Ramos (cell line): ENCODE results near the gene ADAMTS14.

Source experiments
- in situ Hi-C: fragments of 300-500 bp; cut with MboI; formaldehyde crosslinking; loops from one replicate; pipeline ENCODE4 v1.14.3; 2022; ENCODE audit warnings: low sequenced_read_pairs; ENCODE audit not compliant: unreplicated experiment

Gene ADAMTS14

DNA sequence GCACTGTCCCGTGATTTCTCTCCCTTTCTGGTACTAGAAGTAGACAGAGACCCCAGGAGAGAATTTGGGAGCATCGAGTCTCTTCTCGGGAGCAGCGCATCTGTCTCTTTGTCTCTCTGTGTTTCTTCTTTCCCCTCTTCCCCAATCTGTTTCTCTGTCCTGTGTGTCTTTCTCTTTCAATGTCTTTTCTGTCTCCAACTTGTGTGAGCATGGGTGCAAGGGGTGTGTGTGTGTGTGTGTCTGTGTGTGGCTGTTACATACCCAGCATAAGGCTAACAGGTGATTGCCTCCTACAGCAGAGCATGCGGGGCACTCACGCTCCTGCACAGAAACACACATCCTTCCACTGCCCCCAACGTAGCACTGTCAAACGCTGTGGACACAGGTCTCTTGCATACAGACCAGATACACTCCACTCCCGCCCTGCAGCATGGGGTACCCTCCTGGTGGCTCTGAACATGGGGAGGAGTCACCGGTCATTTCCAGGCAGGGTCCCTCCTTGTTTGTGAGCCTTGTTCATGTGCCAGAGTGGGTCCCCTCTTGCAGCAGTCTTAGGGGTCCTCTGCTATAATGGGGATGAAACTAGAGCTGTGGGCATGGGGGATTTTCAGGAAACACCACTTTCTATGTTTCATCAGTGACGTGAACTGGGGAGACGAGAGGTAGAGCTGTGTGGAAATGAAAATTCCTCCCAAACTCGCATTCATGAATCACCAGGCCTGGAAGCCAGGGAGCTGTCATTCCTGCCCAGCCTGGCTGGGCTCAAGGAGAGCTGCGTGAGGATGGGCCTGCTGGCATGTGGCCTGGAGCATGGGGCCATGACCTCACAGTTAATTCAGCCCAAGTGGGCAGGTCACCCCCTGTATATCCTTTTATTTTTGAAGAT lies 980 bp downstream of the ADAMTS14 start:
- in situ Hi-C loops, result no loop called here

DNA sequence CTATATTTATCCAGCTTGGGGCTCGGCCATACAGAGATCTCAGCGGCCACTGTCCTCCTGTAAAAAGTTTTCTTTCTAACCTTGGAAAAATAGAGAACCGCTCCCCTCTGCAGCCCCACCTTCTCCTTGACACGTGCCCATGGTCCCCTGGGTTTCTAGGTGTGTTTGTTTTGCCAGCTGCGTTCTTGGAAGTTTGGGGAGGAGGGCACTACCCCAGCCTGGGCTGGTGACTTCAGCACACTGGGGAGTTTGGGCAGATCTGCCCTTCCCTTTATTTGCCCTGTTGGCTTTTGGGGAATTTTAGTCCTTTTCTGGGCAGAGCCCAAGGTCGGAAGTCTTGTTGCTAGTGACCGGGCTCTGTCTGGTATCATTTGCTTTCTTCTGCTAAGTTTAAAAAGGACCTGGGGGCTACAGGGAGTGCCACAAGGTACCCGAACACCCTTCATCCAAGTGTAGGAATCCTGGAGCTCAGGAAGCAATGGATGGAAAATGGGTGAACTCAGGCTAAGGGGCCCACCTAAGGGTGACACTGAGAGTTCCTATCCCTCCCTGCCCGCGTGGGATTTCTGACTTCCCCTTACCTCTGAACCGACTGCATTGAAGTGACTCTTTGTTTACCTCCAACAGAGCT lies 1.7 kb downstream of the ADAMTS14 start:
- in situ Hi-C loops, result no loop called here

- in situ Hi-C loops, result no loop called here
Measured at GRCh38 chr10:70674560-70675495, 2.5 kb downstream of the ADAMTS14 start.

DNA sequence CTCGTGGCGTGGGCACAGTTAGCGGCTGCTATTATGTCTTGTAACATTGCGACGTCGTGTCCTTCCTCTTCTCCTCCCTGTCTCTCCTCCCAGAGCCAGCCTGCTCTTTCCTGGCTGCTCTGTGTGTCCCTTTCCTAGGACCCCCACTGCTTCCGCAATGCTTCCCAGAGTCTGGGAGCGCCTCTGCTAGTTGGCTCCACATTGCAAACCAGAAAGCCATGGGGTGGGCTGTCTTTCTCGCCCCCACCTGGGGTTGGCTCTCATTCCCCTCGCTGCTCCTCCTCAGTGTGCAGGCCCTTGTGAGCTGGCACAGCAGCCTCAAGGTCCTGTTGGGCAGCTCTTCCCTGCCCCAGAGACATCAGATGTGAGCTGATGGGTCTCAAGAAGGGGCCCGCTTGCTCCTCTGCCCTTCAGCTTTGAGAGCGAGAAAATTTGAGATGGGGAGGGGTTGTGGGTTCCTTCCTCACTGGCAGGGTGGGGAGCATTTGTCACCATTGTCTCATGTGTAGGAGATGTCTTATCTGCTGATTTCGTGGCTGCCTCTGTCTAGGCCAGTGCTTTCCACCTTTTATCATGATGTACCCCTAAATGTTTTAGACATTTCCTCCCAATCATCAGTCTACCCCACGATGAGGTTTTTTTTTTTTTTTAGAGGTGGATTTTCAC lies 3.3 kb downstream of the ADAMTS14 start:
- in situ Hi-C loops, result no loop called here

- in situ Hi-C loops, result no loop called here
Measured at GRCh38 chr10:70676511-70676910, 4.2 kb downstream of the ADAMTS14 start.

GRCh38 chr10:70677016-70677415 lies 4.7 kb downstream of the ADAMTS14 start:
- in situ Hi-C loops, result no loop called here

DNA sequence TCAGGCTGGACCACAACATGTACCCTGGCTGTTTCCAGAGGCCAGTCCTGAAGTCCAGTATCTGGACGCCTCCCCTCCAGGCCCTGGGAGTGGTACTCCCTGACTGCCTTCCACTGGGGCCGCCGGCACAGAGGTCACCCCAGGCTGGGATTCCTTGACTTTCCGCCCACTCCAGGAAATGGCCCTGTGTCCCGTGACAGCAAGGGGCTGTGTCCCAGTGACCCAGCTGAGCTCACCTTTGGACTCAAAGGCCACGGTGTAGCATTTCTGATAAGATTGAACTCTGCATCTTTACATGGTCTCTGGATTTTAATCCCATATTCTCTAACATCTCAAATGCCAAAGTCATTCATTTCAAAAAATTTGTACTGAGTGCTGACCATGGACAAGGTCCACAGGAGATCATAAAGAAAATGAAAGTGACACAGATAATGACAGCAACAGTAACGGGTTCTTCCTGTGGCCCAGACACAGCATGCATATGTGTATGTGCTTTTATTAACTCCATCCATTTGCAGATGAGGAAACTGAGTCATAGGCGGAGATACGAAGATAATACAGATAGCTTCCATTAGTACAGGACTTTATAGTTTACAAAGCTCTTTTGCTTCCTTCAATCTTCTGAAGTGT lies 5.4 kb downstream of the ADAMTS14 start:
- in situ Hi-C loops, result no loop called here

GRCh38 chr10:70678250-70678635 lies 5.9 kb downstream of the ADAMTS14 start:
- in situ Hi-C loops, result no loop called here

DNA sequence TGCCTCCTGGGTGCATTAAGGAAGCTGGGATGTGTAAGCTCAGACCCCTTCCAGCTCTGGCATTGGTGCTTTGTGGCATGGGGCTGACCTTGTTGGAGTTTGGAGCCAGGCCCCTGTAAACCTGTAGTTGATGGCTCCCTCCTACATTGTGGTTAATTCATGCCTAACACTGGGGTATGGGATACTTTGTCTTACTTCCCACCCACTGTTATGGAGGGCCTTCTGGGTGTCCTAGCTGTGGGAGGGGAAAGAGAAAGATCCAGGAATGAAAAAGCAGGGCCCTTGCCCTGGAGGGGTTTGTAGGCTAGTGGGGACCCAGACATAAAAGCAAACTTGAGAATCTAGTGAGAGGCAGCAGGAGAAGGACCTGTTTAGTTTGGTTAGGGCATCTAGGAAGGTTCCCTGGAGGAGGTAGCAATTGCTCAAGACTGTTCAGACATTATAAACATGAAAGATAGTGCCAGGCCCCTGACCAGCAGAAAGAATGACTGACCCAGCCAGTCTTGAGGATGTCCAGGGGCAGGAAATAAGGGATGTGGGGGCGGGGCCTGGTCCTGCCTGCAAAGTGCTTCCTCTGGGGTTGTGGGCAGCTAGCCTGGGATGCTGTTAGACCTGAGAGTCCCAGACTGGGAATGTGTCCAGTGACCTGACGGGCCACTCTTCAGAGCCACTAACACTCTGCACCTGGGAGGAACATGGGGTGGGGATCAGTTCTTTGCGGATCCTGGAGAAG lies 6.6 kb downstream of the ADAMTS14 start:
- in situ Hi-C loops, result no loop called here

- in situ Hi-C loops, result no loop called here
Measured at GRCh38 chr10:70679498-70679897, 7.2 kb downstream of the ADAMTS14 start.

DNA sequence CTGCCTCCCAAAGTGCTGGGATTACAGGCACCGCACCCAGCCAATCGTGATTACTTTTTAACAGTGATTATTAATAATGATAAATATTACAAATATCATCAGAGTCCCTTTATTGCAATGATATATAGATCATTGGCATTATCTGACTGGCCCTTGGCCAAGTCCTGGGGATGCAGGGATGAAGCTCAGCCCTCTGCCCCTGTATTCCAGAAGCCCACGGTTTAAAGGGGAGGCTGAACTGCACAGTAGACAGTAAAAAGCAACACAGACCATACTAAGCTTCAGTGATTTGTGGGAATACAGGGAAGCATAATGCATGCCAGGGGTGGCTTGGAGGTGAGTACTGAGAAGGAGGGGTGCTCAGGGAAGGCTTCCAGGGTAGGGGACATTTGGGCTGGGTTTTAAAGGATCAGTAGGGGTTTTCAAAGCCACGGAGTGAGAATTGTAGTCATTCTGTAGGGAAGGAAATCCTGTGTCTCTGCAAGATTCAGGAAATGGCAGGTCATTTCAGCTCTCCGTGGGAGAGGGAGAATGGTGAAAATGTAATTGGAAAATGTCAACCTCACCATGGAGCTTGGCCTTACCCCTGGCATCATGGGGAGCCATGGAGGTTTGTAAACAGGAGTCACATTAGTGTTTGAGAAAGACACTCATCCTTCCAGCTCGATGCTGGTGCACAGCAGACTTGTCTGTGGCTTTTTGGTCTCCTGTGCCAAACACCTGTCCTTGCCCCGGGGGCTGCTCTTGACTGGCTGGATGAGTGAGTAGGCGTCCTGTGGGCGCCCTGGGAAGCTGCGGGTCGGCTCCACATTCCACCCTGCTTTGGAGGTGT lies 8.8 kb downstream of the ADAMTS14 start:
- in situ Hi-C loops, result no loop called here

GRCh38 chr10:70681731-70682005 lies 9.4 kb downstream of the ADAMTS14 start:
- in situ Hi-C loops, result no loop called here

- in situ Hi-C loops, result no loop called here
Measured at GRCh38 chr10:70682920-70683600, 10.8 kb downstream of the ADAMTS14 start.

DNA sequence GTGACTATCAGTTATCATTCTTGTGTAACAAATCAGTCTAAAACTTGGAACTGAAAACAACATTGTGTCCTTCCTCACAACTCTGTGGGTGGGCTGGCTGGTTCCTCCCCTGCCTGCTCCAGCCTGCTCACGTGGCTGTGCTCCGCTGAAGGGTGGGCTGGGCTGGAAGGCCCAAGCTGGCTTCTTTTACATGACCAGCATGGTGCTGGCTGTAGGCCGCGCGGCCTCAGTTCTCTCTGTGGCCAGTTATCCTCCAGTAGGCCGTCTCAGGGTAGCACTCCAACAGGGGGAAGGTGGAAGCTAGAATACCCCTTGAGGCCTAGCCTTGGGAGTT lies 11.3 kb downstream of the ADAMTS14 start:
- in situ Hi-C loops, result no loop called here

- in situ Hi-C loops, result no loop called here
Measured at GRCh38 chr10:70683940-70684339, 11.6 kb downstream of the ADAMTS14 start.

DNA sequence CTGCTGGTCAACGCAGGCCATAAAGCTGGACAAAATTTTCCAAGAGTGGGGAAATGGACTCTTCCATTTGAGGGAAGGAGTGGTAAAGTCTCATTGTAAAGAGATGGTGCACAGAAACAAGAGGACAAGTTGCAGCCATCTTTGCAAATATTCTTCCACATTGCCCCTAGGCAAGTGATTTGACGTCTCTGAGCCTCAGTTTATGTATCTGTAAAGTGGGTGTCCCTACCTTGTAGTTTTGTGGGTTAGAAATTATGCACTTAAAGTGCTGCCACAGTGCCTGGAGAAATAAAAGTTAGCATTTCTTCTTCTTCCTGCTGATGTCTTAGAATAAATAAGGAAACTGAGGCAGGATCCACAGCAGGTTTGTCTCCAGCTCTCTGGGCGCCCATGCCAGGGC lies 12.1 kb downstream of the ADAMTS14 start:
- in situ Hi-C loops, result no loop called here

DNA sequence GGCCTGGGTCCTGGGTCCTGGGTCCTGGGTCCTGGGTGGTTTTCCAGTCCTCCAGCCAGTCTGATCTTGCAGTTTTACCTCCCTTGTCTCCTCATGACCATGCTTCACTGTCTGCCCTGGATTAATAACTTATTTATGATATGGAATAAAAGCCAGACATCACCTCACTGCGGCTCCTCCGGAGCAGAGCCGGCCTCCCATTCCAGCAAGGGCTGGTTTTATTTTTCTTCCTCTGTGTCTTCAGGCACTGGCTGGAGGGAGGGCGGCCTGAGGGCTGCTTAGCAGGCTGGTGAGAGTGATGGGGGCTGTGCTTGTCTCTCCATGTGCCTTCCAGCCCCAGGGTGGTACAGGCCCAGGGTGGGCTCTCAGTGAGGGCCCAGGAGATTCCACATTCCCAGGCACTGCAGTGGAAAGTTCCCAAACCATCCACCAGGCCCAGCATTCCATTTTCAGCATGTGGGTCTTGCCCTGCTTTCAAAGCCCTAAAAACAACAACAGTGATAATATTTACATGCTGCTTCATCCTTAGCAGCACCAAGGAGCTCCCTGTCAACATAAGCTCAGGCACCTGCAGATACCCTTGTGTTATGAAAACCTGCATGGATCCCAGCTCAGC lies 12.6 kb downstream of the ADAMTS14 start:
- in situ Hi-C loops, result no loop called here

- in situ Hi-C loops, result no loop called here
Measured at GRCh38 chr10:70685455-70685911, 13.2 kb downstream of the ADAMTS14 start.
